Tibial nerve (tissue), 4 donors: ENCODE measurements around the gene FARP1.

Experiments
- CTCF ChIP-seq, 5 experiments: fragments of 200-600 bp in 3 of 5; fragments of 450-650 bp in 2 of 5; sonication (generic) in 3 of 5; IDR thresholded peaks; one replicate each; pipeline ENCODE4 v1.5.1; 2016 to 2019; ENCODE audit warnings: antibody characterized with exemption in 5 of 5, mild to moderate bottlenecking in 3 of 5, moderate library complexity in 2 of 5
- EP300 ChIP-seq, 2 donors: sonication (generic); formaldehyde crosslinking; IDR thresholded peaks; one replicate each; pipeline ENCODE4 v1.6.1; 2017; ENCODE audit warnings: antibody characterized with exemption in 2 of 2, mild to moderate bottlenecking in 1 of 2
- POLR2A ChIP-seq, 2 donors: fragments of 450-650 bp; IDR thresholded peaks; one replicate each; pipeline ENCODE4 v1.6.1; 2017; ENCODE audit warnings: antibody characterized with exemption in 2 of 2, mild to moderate bottlenecking in 2 of 2, moderate library complexity in 2 of 2

- TF ChIP-seq POLR2A (IDR thresholded peaks at IDR 0.05) (no peak), CTCF (IDR thresholded peaks at IDR 0.05) (no peak), EP300 (IDR thresholded peaks at IDR 0.05) (no peak)
Measured at GRCh38 chr13:98364179-98364578, 221.3 kb downstream of the FARP1 start.
